Stimulated activated CD4-positive, alpha-beta T cell treated with anti-CD3 and anti-CD28 coated beads, Interleukin-15, amount 100 ng/mL, for 24 hours (primary cell): ENCODE measurements around the gene SF1.

Experiments
- DNase-seq: peaks from one replicate; pipeline ENCODE4 v3.0.0-alpha.2; 2020

Gene SF1

GRCh38 chr11:64723117-64723906, 55.0 kb downstream of the SF1 start, which contains the start of gene NRXN2:
Gene NRXN2 (minus strand): TSS chr11:64723197. CDS start chr11:64713699, 9,498 bp downstream.
- DNase-seq = peak; percentile 93

DNA sequence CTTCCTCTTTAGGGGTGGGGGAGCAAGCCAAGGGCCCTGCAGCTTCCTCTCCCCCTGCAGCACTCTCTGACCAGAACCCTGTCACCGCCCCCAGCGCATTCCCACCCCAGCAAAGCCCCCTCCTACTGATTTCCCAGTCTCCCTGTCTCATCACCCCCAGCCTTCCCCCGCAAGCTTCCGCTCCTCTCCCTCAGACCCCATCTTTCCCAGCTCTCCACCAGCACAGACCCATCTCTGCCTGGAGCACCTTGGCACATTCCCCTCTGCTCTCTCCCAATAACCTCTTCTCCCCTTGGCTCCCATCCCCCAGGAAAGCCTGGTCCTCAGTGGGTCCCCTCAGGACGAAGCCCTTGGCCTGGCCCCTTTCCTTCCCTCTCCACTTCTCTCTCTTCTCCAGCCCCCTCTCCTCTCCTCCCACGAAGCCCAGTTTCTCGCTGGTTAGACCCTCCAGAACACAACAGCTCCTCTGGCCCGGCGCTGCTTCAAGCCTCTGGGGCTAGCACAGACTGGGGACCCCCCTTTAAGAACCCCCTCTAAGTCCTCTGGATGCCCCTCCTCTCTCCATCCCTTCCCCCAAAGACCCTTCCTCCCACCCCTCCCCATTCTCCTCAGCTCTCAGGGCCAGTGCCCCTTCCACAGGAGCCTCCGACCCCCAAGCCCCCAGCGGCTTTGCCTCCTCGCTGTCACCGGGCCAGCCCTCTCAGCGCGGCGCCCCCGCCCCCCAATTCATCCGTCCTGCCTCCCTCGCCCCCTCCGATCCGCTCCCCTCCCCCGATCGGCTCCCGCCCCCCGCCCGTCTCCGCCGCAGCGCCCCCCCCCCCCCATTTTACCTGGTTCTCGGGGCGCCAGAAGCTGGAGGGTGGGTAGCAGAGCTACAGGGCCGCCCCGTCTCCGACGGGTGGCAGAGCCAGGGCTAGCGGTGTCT, 55.9 kb downstream of the SF1 start:
- DNase-seq = no peak

- DNase-seq = no peak
Measured at GRCh38 chr11:64721359-64721699, 57.0 kb downstream of the SF1 start.

- DNase-seq = no peak
Measured at GRCh38 chr11:64720640-64721358, 57.5 kb downstream of the SF1 start.

- DNase-seq = no peak
Measured at GRCh38 chr11:64720167-64720566, 58.2 kb downstream of the SF1 start.

DNA sequence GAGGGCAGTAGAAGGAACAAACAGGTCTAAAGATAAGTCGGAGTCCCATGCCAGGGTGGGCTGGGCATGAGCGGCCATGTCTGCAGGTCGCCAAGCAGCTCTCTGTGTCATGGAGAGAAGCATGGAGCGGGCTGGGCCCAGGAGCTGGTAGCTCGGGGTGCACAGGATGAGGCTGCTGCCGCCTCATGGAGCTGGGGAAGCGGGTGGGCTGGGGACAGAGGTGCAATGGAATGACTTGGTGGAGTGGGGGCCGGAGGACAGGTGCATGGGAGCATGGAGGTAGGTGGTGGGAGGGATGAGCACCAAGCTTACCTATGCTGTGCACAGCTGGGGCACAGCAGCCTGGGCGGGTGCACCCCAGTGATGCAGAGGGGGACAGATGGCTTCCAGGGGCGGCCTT, 58.9 kb downstream of the SF1 start:
- no peak for DNase-seq

DNA sequence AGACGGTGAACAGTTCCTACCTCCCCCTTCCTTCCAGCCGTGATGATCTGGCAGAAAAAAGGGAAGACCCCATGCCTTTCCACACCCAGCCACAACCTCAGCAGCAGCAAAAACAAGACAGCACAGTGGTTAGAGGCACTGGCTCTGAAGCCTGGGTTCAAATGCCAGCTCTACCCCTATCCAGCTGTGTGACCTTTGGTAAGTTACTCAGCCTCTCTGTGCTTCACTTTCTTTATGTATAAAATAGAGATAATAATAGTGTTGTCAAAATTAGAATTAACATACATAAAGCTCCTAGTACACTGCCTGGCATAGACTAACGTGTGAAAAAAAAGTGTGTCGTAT, 59.6 kb downstream of the SF1 start:
- DNase-seq = no peak

GRCh38 chr11:64718084-64718779, 60.1 kb downstream of the SF1 start:
- DNase-seq = no peak

- no peak for DNase-seq
Measured at GRCh38 chr11:64717268-64717578, 61.1 kb downstream of the SF1 start.

GRCh38 chr11:64716473-64717267, 61.7 kb downstream of the SF1 start:
- DNase-seq = no peak

- DNase-seq = no peak
Measured at GRCh38 chr11:64715756-64716472, 62.4 kb downstream of the SF1 start.

- DNase-seq = no peak
Measured at GRCh38 chr11:64715110-64715509, 63.2 kb downstream of the SF1 start.

- no peak for DNase-seq
Measured at GRCh38 chr11:64714666-64715065, 63.7 kb downstream of the SF1 start.
